NCI-H2171 treated with DMSO at 0.1 percent for 48 hours (cell line): ENCODE measurements around the gene AFDN.

ENCODE experiments used
- DNase-seq: peaks from one replicate; lab custom pipeline; 2025; lab: John Stamatoyannopoulos, UW

AFDN gene

GRCh38 chr6:167842457-167842856 lies 15.7 kb downstream of the AFDN start:
- DNase-seq, result no peak

GRCh38 chr6:167843023-167843422 lies 16.3 kb downstream of the AFDN start:
- DNase-seq, result no peak

GRCh38 chr6:167845856-167846255 lies 19.1 kb downstream of the AFDN start:
- no peak for DNase-seq

GRCh38 chr6:167846997-167847606 lies 20.4 kb downstream of the AFDN start:
- DNase-seq, result no peak

GRCh38 chr6:167847936-167848335 lies 21.2 kb downstream of the AFDN start:
- DNase-seq, result no peak

GRCh38 chr6:167848783-167849182 lies 22.1 kb downstream of the AFDN start:
- DNase-seq, result no peak

- no peak for DNase-seq
These were observed 23.2 kb downstream of the AFDN start for GRCh38 chr6:167849846-167850459.

- DNase-seq, result no peak
These were observed 24.1 kb downstream of the AFDN start for GRCh38 chr6:167850782-167851181.

GRCh38 chr6:167851370-167851952 lies 24.8 kb downstream of the AFDN start:
- no peak for DNase-seq

- DNase-seq, result no peak
These were observed 29.2 kb downstream of the AFDN start for GRCh38 chr6:167855825-167856425.

GRCh38 chr6:167856474-167856873 lies 29.8 kb downstream of the AFDN start:
- DNase-seq, result no peak

- no peak for DNase-seq
These were observed 30.4 kb downstream of the AFDN start for GRCh38 chr6:167856999-167857660.

GRCh38 chr6:167858086-167858591 lies 31.4 kb downstream of the AFDN start:
- no peak for DNase-seq

GRCh38 chr6:167858842-167859664 lies 32.3 kb downstream of the AFDN start:
- no peak for DNase-seq

- no peak for DNase-seq
These were observed 34.0 kb downstream of the AFDN start for GRCh38 chr6:167860550-167861226.

- no peak for DNase-seq
These were observed 34.7 kb downstream of the AFDN start for GRCh38 chr6:167861424-167861823.

- DNase-seq, result no peak
These were observed 37.2 kb downstream of the AFDN start for GRCh38 chr6:167863897-167864296.

GRCh38 chr6:167866642-167867041 lies 39.9 kb downstream of the AFDN start:
- no peak for DNase-seq

GRCh38 chr6:167870321-167870720 lies 43.6 kb downstream of the AFDN start:
- no peak for DNase-seq

GRCh38 chr6:167872538-167873210 lies 46.0 kb downstream of the AFDN start:
- DNase-seq, result no peak
